IMR-90 (cell line): ENCODE results near the gene USB1.

Source experiments
- CEBPB ChIP-seq: IDR thresholded peaks from 2 replicates; pipeline ENCODE4 v1.6.1; 2012; ENCODE audit warnings: low read depth, low read length, improper control_type of control experiment
- CHD1 ChIP-seq: IDR thresholded peaks from 2 replicates; pipeline ENCODE4 v1.6.1; 2012; ENCODE audit warnings: low read depth, low read length, improper control_type of control experiment
- FOS ChIP-seq: fragments of 150-350 bp; IDR thresholded peaks from 2 replicates; pipeline ENCODE4 v1.6.1; 2016; ENCODE audit warnings: low read depth, low read length
- MXI1 ChIP-seq: IDR thresholded peaks from 2 replicates; pipeline ENCODE4 v1.6.1; 2012; ENCODE audit warnings: low read depth, mild to moderate bottlenecking, low read length, moderate library complexity, borderline replicate concordance
- POLR2A ChIP-seq: IDR thresholded peaks from 2 replicates; pipeline ENCODE4 v1.6.1; 2012; ENCODE audit warnings: mild to moderate bottlenecking, low read depth, low read length
- RAD21 ChIP-seq: IDR thresholded peaks from 2 replicates; pipeline ENCODE4 v1.6.1; 2012; ENCODE audit warnings: low read length, improper control_type of control experiment
- RCOR1 ChIP-seq: IDR thresholded peaks from 2 replicates; pipeline ENCODE4 v1.6.1; 2012; ENCODE audit warnings: mild to moderate bottlenecking, low read length, improper control_type of control experiment; ENCODE audit not compliant: insufficient replicate concordance
- SMC3 ChIP-seq: fragments of 150-350 bp; IDR thresholded peaks from 2 replicates; pipeline ENCODE4 v1.6.1; 2016; ENCODE audit warnings: low read depth, mild to moderate bottlenecking, antibody characterized with exemption, low read length, moderate library complexity
- USF2 ChIP-seq: fragments of 150-350 bp; IDR thresholded peaks from 2 replicates; pipeline ENCODE4 v1.6.1; 2017; ENCODE audit warnings: mild to moderate bottlenecking, antibody characterized with exemption, low read length, low read depth
- TF ChIP-seq, protein P1 (sequence below): conservative IDR thresholded peaks from 2 replicates; pipeline ENCODE4 v1.5.1; 2012; ENCODE audit warnings: mild to moderate bottlenecking, low read depth, low read length, improper control_type of control experiment
- TF ChIP-seq, protein P2 (sequence below): fragments of 150-350 bp; IDR thresholded peaks from 2 replicates; pipeline ENCODE4 v1.6.1; 2016; ENCODE audit warnings: low read depth, mild to moderate bottlenecking, low read length, moderate library complexity, borderline replicate concordance

GRCh38 chr16:57997528-57998265 is 3.5 kb upstream of the USB1 start:
- TF ChIP-seq POLR2A (no peak), RCOR1 (no peak), FOS (no peak), CEBPB (no peak), SMC3 (no peak), RAD21 (no peak), USF2 (no peak), MXI1 (no peak), CHD1 (no peak)
- TF ChIP-seq, protein P1, sequence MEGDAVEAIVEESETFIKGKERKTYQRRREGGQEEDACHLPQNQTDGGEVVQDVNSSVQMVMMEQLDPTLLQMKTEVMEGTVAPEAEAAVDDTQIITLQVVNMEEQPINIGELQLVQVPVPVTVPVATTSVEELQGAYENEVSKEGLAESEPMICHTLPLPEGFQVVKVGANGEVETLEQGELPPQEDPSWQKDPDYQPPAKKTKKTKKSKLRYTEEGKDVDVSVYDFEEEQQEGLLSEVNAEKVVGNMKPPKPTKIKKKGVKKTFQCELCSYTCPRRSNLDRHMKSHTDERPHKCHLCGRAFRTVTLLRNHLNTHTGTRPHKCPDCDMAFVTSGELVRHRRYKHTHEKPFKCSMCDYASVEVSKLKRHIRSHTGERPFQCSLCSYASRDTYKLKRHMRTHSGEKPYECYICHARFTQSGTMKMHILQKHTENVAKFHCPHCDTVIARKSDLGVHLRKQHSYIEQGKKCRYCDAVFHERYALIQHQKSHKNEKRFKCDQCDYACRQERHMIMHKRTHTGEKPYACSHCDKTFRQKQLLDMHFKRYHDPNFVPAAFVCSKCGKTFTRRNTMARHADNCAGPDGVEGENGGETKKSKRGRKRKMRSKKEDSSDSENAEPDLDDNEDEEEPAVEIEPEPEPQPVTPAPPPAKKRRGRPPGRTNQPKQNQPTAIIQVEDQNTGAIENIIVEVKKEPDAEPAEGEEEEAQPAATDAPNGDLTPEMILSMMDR, result no peak
- TF ChIP-seq, protein P2, sequence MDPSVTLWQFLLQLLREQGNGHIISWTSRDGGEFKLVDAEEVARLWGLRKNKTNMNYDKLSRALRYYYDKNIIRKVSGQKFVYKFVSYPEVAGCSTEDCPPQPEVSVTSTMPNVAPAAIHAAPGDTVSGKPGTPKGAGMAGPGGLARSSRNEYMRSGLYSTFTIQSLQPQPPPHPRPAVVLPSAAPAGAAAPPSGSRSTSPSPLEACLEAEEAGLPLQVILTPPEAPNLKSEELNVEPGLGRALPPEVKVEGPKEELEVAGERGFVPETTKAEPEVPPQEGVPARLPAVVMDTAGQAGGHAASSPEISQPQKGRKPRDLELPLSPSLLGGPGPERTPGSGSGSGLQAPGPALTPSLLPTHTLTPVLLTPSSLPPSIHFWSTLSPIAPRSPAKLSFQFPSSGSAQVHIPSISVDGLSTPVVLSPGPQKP, result no peak
